Tibial nerve (tissue), 4 donors: Measurements from ENCODE around the gene CYTH3.

ENCODE experiments used
- EP300 ChIP-seq, 2 donors: sonication (generic); formaldehyde crosslinking; IDR thresholded peaks; one replicate each; pipeline ENCODE4 v1.6.1; 2017; ENCODE audit warnings: antibody characterized with exemption in 2 of 2, mild to moderate bottlenecking in 1 of 2
- POLR2A ChIP-seq, 2 donors: fragments of 450-650 bp; IDR thresholded peaks; one replicate each; pipeline ENCODE4 v1.6.1; 2017; ENCODE audit warnings: antibody characterized with exemption in 2 of 2, mild to moderate bottlenecking in 2 of 2, moderate library complexity in 2 of 2
- TF ChIP-seq, protein P1 (sequence below), 5 experiments: fragments of 200-600 bp in 3 of 5; fragments of 450-650 bp in 2 of 5; sonication (generic) in 3 of 5; IDR thresholded peaks; one replicate each; pipeline ENCODE4 v1.5.1; 2016 to 2019; ENCODE audit warnings: antibody characterized with exemption in 5 of 5, mild to moderate bottlenecking in 3 of 5, moderate library complexity in 2 of 5

DNA sequence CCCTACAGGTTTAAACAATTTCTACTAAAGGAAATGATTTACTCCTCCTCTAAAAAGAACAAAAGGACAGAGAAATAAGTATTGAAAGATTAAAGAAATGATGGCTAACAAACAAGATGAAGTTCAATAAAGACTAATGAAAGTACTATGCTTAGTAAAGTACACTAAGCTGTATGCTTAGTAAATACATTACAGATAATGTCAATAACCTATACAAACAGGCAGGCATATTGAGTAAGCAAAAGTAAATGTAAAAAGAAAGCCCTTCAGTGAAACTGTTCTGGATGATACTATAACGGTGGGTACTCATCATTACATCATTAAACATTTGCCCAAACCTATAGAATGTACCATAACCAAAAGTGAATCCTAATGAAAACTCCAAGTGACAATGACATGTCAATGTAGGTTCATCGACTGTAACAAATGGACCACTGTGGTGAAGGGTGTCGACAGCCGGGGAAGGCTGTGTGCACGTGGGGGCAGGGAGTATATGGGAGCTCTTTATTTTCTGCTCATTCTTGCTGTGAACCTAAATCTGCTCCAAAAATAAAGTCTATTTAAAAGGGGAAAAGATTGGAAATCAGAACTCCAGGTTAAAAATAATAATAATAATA, 34.0 kb downstream of the CYTH3 start:
- TF ChIP-seq POLR2A (IDR thresholded peaks at IDR 0.05): no peak
- TF ChIP-seq, protein P1, sequence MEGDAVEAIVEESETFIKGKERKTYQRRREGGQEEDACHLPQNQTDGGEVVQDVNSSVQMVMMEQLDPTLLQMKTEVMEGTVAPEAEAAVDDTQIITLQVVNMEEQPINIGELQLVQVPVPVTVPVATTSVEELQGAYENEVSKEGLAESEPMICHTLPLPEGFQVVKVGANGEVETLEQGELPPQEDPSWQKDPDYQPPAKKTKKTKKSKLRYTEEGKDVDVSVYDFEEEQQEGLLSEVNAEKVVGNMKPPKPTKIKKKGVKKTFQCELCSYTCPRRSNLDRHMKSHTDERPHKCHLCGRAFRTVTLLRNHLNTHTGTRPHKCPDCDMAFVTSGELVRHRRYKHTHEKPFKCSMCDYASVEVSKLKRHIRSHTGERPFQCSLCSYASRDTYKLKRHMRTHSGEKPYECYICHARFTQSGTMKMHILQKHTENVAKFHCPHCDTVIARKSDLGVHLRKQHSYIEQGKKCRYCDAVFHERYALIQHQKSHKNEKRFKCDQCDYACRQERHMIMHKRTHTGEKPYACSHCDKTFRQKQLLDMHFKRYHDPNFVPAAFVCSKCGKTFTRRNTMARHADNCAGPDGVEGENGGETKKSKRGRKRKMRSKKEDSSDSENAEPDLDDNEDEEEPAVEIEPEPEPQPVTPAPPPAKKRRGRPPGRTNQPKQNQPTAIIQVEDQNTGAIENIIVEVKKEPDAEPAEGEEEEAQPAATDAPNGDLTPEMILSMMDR (IDR thresholded peaks at IDR 0.05): no peak
- no peak for TF ChIP-seq EP300 (IDR thresholded peaks at IDR 0.05)
